ENCODE results near the gene RBL1. TPM values are rescaled to one million over a fixed set of nuclear protein-coding genes. Genes with fewer than 3 reads are reported as not detected.
"Not testable (repeated sequence)": the region's sequence is repeated elsewhere in the genome, so short reads cannot be mapped to it uniquely, and the experiment has no call there.

RBL1 gene
- total RNA-seq, 4 donors from 2014 or later = 4.4 to 9.0 (median 6.4) TPM

- H3K36me3 ChIP-seq = peaks cover 0 to 42% of the 10 kb centered on the region in 2 donors
- no peak overlapping the region for H3K4me3 ChIP-seq
- no peaks in the 10 kb centered on the region for H3K27me3 ChIP-seq
Observed at GRCh38 chr20:37066168-37066567, 29.6 kb downstream of the RBL1 start.

GRCh38 chr20:37055276-37055675, 40.5 kb downstream of the RBL1 start:
- peaks cover 0 to 81% of the 10 kb centered on the region in 2 donors for H3K36me3 ChIP-seq
- H3K4me1 ChIP-seq = no peaks in the 10 kb centered on the region
- 89 to 92% methylated on average over 3 of the region's 3 CpGs for WGBS, 2 donors (ENCODE audit: low coverage in 1 of 2)
- no peak overlapping the region for H3K4me3 ChIP-seq
- ATAC-seq = no peak
- no peak overlapping the region for H3K27ac ChIP-seq
- no peaks in the 10 kb centered on the region for H3K9me3 ChIP-seq
- TF ChIP-seq POLR2A (IDR thresholded peaks at IDR 0.05) (no peak), EP300 (IDR thresholded peaks at IDR 0.05) (no peak), POLR2AphosphoS5 (IDR thresholded peaks at IDR 0.05) (no peak), CTCF (IDR thresholded peaks at IDR 0.05) (no peak)
- no peaks in the 10 kb centered on the region for H3K27me3 ChIP-seq

More at GRCh38 chr20:37066168-37066567, 29.6 kb downstream of the RBL1 start:
- ATAC-seq = no peak
- Histone ChIP-seq H3K27ac (no peak overlapping the region), H3K9me3 (no peaks in the 10 kb centered on the region), H3K4me1 (no peaks in the 10 kb centered on the region)
- TF ChIP-seq POLR2AphosphoS5 (IDR thresholded peaks at IDR 0.05) = no peak
- no peak for TF ChIP-seq POLR2A (IDR thresholded peaks at IDR 0.05)
- TF ChIP-seq CTCF (IDR thresholded peaks at IDR 0.05) = no peak
- no peak for TF ChIP-seq EP300 (IDR thresholded peaks at IDR 0.05)
- 51 to 54% methylated on average over 2 of the region's 2 CpGs for WGBS, 2 donors (ENCODE audit: low coverage in 1 of 2)

DNA sequence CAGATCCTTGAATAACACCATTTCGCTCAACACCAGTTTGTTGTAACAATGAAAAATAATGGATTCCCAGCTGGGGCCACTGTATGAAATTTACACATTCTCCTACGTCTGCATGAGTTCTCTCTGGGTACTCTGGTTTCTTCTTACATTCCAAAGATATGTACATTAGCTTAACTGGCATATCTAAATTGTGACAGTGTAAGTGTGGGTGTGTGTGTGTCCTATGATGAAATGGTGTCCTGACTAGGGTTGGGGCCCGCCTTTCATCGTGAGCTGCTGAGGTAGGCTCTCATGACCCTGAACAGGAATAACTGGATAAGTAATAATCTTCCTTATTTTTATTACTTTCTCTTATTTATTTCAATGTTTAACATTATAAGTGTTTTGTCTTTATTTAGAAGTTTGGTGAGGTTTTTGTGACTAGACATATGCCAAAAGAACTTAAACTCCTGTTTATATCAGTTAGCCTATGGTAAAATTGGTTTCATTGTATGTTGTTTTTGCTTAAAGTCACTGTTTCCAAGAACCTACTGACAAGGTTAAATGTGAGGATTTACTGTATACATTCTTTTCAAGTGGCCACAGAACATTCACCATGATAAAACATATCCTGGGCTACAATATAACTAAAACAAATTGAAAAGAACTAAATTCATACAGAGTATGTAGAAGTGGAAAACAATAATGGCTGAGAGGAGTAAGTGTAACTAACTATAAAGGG, 42.4 kb downstream of the RBL1 start:
- H3K4me1 ChIP-seq = no peaks in the 10 kb centered on the region
- H3K9me3 ChIP-seq = no peaks in the 10 kb centered on the region
- H3K4me3 ChIP-seq = no peak overlapping the region
- H3K27me3 ChIP-seq = no peaks in the 10 kb centered on the region
- H3K36me3 ChIP-seq = peaks cover 0 to 78% of the 10 kb centered on the region in 2 donors
- 82 to 100% methylated on average over 4 of the region's 4 CpGs for whole genome bisulfite sequencing, 2 donors (ENCODE audit: low coverage in 1 of 2)
- no peak for ATAC-seq
- no peak overlapping the region for H3K27ac ChIP-seq
- TF ChIP-seq POLR2AphosphoS5 (IDR thresholded peaks at IDR 0.05) = no peak
- no peak for TF ChIP-seq POLR2A (IDR thresholded peaks at IDR 0.05)
- TF ChIP-seq CTCF (IDR thresholded peaks at IDR 0.05) = no peak
- TF ChIP-seq EP300 (IDR thresholded peaks at IDR 0.05) = no peak

GRCh38 chr20:37042986-37043972, 52.5 kb downstream of the RBL1 start:
- ATAC-seq = no peak
- Histone ChIP-seq H3K4me3 (no peak overlapping the region), H3K9me3 (no peaks in the 10 kb centered on the region), H3K36me3 (peaks cover 0 to 76% of the 10 kb centered on the region in 2 donors), H3K4me1 (no peaks in the 10 kb centered on the region), H3K27me3 (no peaks in the 10 kb centered on the region), H3K27ac (no peak overlapping the region)
- TF ChIP-seq POLR2AphosphoS5 (IDR thresholded peaks at IDR 0.05) (no peak), POLR2A (IDR thresholded peaks at IDR 0.05) (no peak), EP300 (IDR thresholded peaks at IDR 0.05) (no peak), CTCF (IDR thresholded peaks at IDR 0.05) (no peak)
- 96 to 98% methylated on average over 6 to 12 of the region's 17 CpGs for WGBS, 2 donors (ENCODE audit: low coverage in 1 of 2)

GRCh38 chr20:37039366-37039765, 56.4 kb downstream of the RBL1 start:
- not testable (repeated sequence) for H3K4me3 ChIP-seq, H3K4me1 ChIP-seq, H3K27me3 ChIP-seq, H3K9me3 ChIP-seq, ATAC-seq, H3K27ac ChIP-seq
- peaks cover 0 to 66% of the 10 kb centered on the region in 2 donors for H3K36me3 ChIP-seq
- 96 to 100% methylated on average over 2 of the region's 2 CpGs for WGBS, 2 donors (ENCODE audit: low coverage in 1 of 2)

Measured in gastroesophageal sphincter (tissue), 4 donors.